ENCODE results near the gene CD83.
"Not testable (repeated sequence)": the region's sequence is repeated elsewhere in the genome, so short reads cannot be mapped to it uniquely, and the experiment has no call there.

CD83 gene

GRCh38 chr6:14117158-14118090, at the start of gene CD83:
TSS of gene CD83 (plus strand) at chr6:14117772. CDS start at chr6:14117812, 40 bp downstream.
- peak; percentile 65 for DNase-seq (ENCODE audit: low read depth, low spot score)

GRCh38 chr6:14068133-14068532, 49.4 kb upstream of the CD83 start:
- DNase-seq (ENCODE audit: low read depth, low spot score) = no peak

DNA sequence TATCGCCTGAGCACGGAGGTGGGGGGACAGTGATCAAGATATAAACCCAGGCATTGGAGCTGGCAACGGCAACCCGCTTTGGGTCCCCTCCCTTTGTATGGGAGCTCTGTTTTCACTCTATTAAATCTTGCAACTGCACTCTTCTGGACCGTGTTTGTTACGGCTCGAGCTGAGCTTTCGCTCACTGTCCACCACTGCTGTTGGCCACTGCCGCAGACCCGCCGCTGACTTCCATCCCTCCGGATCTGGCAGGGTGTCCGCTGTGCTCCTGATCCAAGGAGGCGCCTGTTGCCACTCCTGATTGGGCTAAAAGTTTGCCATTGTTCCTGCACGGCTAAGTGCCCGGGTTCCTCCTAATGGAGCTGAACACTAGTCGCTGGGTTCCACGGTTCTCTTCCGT, 48.9 kb upstream of the CD83 start:
- no peak for DNase-seq (ENCODE audit: low read depth, low spot score)

DNA sequence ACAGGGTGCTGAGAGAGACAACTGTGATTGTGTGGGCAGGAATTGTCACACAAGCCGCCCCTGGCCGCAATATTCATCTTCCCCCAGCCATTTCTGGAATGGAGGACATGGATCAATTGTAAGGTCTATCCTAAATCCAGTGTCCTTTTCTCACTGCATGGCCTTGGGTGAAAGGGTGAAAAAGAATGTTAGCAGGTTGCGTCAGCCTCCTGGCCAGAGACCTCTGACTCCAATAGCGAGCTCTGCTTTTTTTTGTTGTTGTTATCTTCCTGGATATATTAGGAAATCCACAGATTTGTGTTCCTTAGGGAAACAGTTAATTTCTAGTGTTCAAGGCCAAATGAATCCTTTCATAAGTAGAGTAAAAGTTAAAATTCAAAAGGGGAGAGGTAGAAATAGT, 47.1 kb upstream of the CD83 start:
- no peak for DNase-seq (ENCODE audit: low read depth, low spot score)

GRCh38 chr6:14072084-14072483, 45.5 kb upstream of the CD83 start:
- DNase-seq (ENCODE audit: low read depth, low spot score) = no peak

DNA sequence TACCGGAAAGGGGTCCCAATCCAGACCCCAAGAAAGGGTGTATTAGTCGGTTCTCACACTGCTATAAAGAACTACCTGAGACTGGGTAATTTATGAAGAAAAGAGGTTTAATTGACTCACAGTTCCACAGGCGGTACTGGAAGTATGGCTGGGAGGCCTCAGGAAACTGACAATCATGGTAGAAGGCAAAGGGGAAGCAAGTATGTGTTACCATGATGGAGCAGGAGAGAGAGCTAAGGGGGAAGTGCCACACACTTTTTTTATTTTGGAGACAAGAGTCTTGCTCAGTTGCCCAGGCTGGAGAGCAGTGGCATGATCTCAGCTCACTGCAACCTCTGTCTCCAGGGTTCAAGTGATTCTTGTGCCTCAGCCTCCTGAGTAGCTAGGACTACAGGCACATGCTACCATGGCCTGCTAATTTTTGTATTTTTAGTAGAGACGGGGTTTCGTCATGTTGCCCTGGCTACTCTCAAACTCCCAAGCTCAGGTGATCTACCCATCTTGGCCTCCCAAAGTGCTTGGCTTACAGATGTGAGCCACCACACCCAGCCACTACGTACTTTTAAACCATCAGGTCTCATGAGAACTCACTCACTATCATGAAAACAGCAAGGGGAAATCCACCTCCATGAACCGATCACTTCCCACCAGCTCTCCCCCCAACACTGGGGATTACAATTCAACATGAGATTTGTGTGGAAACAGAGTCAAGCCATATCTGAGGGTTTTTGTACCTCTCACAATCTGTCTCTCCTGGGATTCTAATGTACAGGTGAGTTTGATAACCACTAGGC, 43.8 kb upstream of the CD83 start:
- DNase-seq (ENCODE audit: low read depth, low spot score) = not testable (repeated sequence)

DNA sequence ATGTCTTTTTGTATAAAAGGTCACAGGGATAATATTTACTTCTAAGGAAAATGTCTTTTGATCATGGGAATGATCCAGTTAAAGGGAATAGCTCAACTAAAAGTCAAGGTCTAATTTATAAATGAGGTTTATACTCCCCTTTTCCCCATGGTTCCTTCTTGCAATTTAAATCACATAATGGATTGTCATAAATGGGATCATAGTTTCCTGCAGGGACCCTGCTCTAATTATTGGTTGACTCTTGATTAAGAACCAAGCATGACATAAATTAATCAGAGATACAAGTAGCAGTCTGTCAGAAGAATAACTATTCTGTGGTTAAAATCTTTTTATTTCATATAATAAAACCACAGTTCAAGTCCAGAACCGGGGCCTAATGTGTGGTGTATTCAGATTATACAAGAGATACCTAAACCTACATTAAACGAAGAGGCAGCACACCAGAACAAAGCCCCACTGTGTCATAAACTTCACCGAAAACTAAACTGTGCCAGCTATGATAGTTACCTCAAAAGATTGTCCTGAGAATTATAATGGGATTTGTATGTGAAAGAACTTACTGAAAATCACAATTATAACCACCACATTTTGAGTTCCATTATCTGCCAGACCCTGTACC, 43.0 kb upstream of the CD83 start:
- DNase-seq (ENCODE audit: low read depth, low spot score) = no peak

DNA sequence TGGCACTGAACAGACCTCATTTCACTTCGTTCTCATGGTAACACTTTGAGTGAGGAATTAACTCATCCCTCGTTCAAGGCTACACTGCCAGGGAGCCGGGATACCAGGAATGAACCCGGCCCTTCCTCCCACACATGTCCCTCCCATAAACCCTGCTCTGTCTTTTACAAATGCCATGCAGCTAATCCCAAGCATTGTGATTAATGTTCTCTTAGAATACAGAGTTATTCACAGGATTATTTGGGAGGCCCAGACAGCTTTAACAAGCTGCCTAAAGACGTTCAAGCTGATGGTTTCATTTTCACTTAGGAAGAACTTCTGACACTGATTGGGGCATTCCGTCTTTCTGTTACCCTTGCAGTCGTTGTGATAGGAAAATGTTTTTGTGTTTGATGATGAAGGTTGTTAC, 42.5 kb upstream of the CD83 start:
- no peak for DNase-seq (ENCODE audit: low read depth, low spot score)

DNA sequence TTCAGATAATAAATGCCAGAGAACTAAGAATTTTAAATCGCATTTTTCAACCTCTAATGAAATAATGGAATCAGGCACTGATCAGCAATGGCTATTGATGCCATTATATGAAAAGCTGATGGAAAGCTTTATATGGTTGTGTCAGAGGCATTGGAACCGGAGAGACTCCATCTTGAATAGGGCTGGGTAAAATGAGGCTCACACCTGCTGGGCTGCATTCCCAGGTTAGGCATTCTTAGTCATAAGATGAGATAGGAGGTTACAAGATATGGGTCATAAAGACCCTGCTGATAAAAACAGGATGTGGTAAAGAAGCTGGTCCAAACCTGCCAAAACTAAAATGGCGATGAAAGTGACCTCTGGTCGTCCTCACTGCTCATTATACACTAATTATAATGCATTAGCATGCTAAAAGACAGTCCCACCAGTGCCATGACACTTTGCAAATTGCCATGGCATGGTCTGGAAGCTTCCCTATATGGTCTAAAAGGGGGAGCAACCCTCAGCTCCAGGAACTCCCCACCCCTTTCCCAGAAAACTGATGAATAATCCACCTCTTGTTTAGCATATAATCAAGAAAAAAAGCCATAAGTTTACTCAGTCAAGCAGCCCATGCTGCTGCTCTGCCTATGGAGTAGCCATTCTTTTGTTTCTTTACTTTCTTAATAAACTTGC, 40.2 kb upstream of the CD83 start:
- DNase-seq (ENCODE audit: low read depth, low spot score) = no peak

- no peak for DNase-seq (ENCODE audit: low read depth, low spot score)
Observed at GRCh38 chr6:14079433-14079832, 38.1 kb upstream of the CD83 start.

DNA sequence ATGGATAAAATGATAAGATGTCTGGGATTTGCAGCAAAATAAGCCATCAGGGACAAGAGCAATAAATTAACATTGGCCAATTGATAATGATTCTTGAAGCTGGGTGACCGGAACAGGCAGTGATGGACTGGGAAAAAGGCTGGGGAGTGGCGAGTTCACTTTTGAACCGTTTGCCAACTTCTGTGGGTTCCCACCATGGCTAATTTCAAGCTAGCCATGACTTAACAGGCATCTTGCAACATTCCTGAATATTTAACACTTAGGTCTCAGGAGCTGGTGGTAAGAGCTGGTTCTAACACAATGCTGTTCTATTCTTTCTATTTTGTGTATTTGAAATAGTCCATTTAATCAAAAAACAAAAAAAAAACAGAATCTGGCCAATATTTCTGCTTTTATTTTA, 37.6 kb upstream of the CD83 start:
- no peak for DNase-seq (ENCODE audit: low read depth, low spot score)

DNA sequence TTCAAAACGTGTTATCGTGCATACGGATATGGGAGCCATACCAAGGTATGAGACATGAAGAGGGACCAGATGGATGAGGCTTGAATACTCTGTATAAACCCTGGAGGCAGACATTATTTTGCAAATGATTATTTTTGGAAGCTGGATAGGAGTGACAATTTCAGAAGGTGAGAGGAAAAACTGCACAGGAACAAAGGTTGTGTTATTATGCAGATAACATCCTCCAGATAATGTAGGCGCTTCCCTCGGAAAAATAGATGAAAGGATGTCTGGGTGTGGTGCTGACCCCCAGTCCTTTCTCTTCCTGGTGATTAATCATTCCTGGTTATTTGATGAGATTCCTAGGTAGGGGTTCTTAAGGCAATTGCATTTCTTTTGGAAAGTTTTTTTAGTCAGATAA, 36.4 kb upstream of the CD83 start:
- no peak for DNase-seq (ENCODE audit: low read depth, low spot score)

DNA sequence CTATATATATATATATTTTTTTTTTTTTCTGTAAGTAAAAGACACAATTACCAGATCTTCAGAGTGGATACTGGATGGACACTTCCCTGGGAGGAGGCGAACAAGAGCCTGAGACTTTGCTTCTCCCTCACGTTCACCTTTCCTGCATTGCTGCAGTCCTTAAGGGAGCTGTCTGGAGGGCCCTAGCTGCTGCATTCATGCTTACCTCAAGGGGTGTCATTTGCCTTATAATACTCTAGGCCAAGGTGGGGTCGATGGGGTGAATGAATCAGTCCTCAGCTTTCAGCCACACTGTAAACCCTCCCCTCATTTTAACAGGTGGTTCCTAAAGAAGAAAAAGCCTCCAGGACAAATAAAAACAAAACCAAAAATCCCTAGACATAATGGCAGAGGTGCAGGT, 34.8 kb upstream of the CD83 start:
- DNase-seq (ENCODE audit: low read depth, low spot score) = no peak

DNA sequence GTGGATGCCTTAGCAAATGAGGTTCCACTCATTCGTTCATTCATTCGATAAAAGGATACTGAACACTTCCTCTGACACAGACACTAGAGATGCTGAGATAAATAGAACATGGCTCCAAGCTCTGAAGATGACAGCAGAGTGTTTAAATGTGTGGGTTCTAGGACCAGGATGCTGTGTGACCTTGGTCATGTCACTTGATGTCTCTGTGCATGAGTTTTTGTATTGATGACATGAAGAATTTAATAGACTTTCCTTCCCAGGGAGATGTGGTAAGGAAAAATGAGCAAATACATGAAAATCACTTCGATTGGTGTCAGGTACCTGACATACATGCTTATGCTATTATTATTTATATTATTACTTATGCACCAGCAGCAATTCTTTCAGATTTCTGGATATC, 34.3 kb upstream of the CD83 start:
- DNase-seq (ENCODE audit: low read depth, low spot score) = no peak

DNA sequence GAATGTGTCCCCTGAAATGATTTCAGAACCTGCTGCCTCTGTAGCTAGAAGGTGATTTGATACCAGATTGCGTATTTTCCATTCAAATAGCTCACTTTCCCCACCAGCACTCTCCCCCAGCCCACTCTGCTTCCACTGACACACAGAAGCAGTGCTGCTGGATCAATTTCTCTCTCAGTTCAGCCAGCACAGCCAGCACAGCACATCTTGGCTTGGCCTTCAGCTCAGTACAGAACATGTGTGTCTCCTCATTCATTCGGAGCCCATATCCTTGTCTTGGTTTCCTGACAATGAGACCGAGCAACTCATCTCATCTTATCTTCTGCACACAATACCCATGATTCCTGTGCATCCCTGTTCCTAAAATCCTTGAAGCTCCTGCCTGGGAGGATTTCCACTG, 33.8 kb upstream of the CD83 start:
- no peak for DNase-seq (ENCODE audit: low read depth, low spot score)

DNA sequence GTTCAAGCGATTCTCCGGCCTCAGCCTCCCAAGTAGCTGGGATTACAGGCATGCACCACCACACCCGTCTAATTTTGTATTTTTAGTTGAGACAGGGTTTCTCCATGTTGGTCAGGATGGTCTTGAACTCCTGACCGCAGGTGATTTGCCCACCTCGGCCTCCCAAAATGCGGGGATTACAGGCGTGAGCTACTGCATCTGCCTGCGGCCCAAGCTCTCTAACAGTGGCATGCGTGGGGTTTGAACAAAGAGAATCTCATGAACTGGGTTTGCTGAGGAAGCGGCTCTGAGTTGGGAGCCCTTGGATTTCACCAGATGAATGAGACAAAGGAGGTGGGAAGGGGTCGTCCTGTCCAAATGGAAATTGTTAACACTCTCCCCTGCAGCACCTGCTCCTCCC, 33.2 kb upstream of the CD83 start:
- no peak for DNase-seq (ENCODE audit: low read depth, low spot score)

DNA sequence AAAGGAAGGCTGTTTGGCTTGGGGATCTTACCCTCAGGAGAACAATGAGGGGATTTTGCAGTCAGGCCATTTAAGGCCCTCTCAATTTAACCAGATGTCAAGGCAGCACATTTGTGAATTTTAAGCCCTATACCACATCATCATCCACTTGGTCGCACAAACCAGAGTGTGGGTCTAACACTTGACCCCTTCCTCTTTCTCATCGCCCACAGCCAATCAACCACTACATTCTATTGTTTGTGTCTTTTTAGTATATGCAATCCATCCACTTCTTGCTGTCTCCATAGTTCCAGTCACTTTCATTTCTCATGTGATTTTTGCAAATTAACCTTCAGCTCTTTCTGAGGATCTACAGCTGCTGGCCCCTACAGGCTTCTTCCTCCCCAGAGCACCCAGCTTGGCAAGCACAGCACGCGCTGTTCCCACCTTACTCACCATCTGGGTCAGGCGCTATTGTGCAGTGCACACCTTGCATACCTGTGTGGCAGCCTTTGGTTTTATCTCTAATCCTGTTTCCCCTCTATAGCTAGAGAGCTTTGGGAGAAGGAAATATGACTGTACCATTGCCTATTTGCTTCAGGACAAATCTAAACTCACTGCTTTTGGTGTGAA, 32.3 kb upstream of the CD83 start:
- DNase-seq (ENCODE audit: low read depth, low spot score) = no peak

GRCh38 chr6:14086701-14087100, 30.9 kb upstream of the CD83 start:
- no peak for DNase-seq (ENCODE audit: low read depth, low spot score)

DNA sequence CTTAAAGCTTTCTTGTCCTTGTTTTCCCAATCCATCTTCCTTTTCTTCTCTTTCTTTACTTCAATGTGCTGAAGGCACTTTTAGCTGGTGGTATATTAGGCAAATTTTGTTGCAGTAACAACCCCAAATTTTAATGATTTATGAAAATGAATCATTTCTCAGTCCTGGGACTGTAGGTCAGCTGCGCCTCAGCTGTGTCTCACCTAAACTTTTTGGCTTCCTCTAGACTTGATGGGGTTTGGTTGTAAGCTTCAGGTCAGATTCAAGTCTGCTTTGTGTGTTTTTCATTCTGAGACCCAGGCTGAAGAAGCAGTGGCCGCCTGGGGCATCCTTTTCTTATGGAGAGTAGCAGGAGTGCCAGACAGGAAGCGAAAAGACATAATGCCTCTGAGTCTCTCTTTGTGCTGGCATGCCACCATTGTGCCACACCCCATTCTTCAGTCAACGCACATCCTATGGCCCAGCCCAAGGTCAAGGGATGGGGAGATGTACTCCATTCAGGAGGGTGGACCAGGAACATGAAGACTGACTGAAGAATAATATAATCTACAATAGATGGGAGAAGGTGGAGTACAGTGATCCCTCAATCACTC, 28.9 kb upstream of the CD83 start:
- DNase-seq (ENCODE audit: low read depth, low spot score) = no peak

DNA sequence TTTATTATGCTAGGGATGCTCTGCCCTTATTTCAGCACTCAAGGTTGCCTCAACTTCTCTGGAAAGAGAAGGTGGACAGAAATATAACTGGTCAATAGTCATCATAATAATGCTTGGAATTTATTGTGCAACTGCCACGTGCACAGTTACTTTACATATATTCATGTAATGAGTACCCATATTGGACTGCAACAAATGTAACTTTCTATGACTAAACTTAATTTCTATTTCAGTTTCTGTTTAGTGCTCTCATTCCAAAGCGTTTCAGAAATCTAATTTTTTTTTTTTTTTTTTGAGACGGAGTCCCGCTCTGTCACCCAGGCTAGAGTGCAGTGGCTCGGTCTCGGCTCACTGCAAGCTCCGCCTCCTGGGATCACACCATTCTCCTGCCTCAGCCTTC, 28.3 kb upstream of the CD83 start:
- no peak for DNase-seq (ENCODE audit: low read depth, low spot score)
